K562 (cell line): ENCODE results near the gene MCIDAS. TPM values are rescaled to one million over a fixed set of nuclear protein-coding genes. Genes with fewer than 3 reads are reported as not detected.

ENCODE experiments used
- ATAC-seq: fragments of 200-7000 bp; cut with Tn5 transposase; 3 replicates; pipeline ENCODE4 v1.9.1; 2020; ENCODE audit warnings: moderate library complexity
- BruUV-seq: library from RNA; stranded (reverse); fragments of 400-500 nt; replicated peaks from 2 replicates; lab custom pipeline; 2021; lab: Mats Ljungman, UMichigan
- CTCF ChIA-PET: fragments of 300-600 bp; formaldehyde crosslinking; extraction: SDS; loops from one replicate; lab custom pipeline; 2021; ENCODE audit warnings: low intra/inter-chr PET ratio; lab: Yijun Ruan, JAX
- POLR2A ChIA-PET: fragments of 300-600, 350-650 bp; sonication (Branson Sonifier 250); formaldehyde crosslinking; extraction: SDS; loops from one replicate; lab custom pipeline; 2021; ENCODE audit warnings: antibody characterized with exemption, inconsistent platforms; lab: Yijun Ruan, JAX
- DNase-seq, 4 experiments: peaks; one replicate each; pipeline versions ENCODE4 v3.0.0 to v3.0.0-alpha.2; 2011 to 2018; ENCODE audit warnings: low spot score in 3 of 4, mixed read lengths in 3 of 4; ENCODE audit errors: extremely low read depth in 1 of 4
- FAIRE-seq: peaks from 2 replicates; lab custom pipeline; 2011; peaks lifted over from hg19 to GRCh38; lab: Jason Lieb, UNC
- H2AFZ ChIP-seq: 2 replicates; pipeline ENCODE4 v1.6.0; 2011; ENCODE audit warnings: low read depth, low read length, control low read depth, inconsistent platforms
- H3K27ac ChIP-seq: fragments of 200-600 bp; 3 replicates; pipeline ENCODE4 v1.8.0; 2011; ENCODE audit warnings: low read depth, mild to moderate bottlenecking, control low read depth, inconsistent platforms, low read length, moderate library complexity, mixed read lengths; ENCODE audit errors: extremely low read depth
- H3K27me3 ChIP-seq, 2 experiments: fragments of 300-600 bp in 1 of 2; 2 replicates in 1 of 2; 3 replicates in 1 of 2; pipeline versions ENCODE4 v1.6.0 to v1.8.0; 2011; ENCODE audit warnings: inconsistent platforms in 2 of 2, low read length in 2 of 2, mild to moderate bottlenecking in 1 of 2, mixed read lengths in 1 of 2, moderate library complexity in 1 of 2; ENCODE audit not compliant: control insufficient read depth in 2 of 2, insufficient read depth in 2 of 2
- H3K36me3 ChIP-seq: fragments of 300-600 bp; 3 replicates; pipeline ENCODE4 v1.8.0; 2011; ENCODE audit warnings: mild to moderate bottlenecking, low read length, inconsistent platforms; ENCODE audit not compliant: control insufficient read depth, insufficient read depth
- H3K4me1 ChIP-seq, 2 experiments: fragments of 200-600 bp in 1 of 2; replicated peaks in 1 of 2; 2 replicates in 1 of 2; 3 replicates in 1 of 2; pipeline versions ENCODE4 v1.5.1 to v1.8.0; 2011; ENCODE audit warnings: inconsistent platforms in 2 of 2, low read length in 2 of 2, mild to moderate bottlenecking in 1 of 2, mixed read lengths in 1 of 2, moderate library complexity in 1 of 2; ENCODE audit not compliant: control insufficient read depth in 2 of 2, insufficient read depth in 2 of 2
- H3K4me2 ChIP-seq: 2 replicates; pipeline ENCODE4 v1.6.1; 2011; ENCODE audit warnings: low read length, control low read depth, inconsistent platforms, mixed read lengths; ENCODE audit not compliant: insufficient read depth
- H3K4me3 ChIP-seq: fragments of 200-600 bp; sonication (generic), shearing (Covaris generic); 2 replicates; pipeline ENCODE4 v1.5.1; 2016; ENCODE audit warnings: control low read depth, inconsistent platforms
- H3K79me2 ChIP-seq: fragments of 200-600 bp; 3 replicates; pipeline ENCODE4 v1.8.0; 2011; ENCODE audit warnings: low read length, inconsistent platforms; ENCODE audit not compliant: control insufficient read depth, insufficient read depth
- H3K9ac ChIP-seq, 2 experiments: 2 replicates each; pipeline versions ENCODE4 v1.6.0 to v1.6.1; 2011; ENCODE audit warnings: low read depth in 2 of 2, low read length in 2 of 2, control low read depth in 1 of 2, inconsistent platforms in 1 of 2, mild to moderate bottlenecking in 1 of 2, mixed read lengths in 1 of 2; ENCODE audit not compliant: insufficient read depth in 1 of 2
- H3K9me1 ChIP-seq: one replicate; pipeline ENCODE4 v1.6.0; 2011; ENCODE audit warnings: inconsistent platforms, mild to moderate bottlenecking, low read length, moderate library complexity; ENCODE audit not compliant: control insufficient read depth, insufficient read depth
- H3K9me3 ChIP-seq: replicated peaks from 2 replicates; pipeline ENCODE4 v1.5.1; 2011; ENCODE audit warnings: low read depth, low read length, inconsistent platforms; ENCODE audit not compliant: control insufficient read depth, insufficient read depth
- H4K20me1 ChIP-seq: replicated peaks from 2 replicates; pipeline ENCODE4 v1.6.1; 2011; ENCODE audit warnings: low read length, inconsistent platforms, mixed read lengths; ENCODE audit not compliant: control insufficient read depth, insufficient read depth
- CCAR2 ChIP-seq: fragments of 200-400 bp; formaldehyde crosslinking; IDR thresholded peaks from 2 replicates; pipeline ENCODE4 v1.6.1; 2017; ENCODE audit warnings: mild to moderate bottlenecking, low read depth, low read length
- CHD2 ChIP-seq: IDR thresholded peaks from 2 replicates; pipeline ENCODE4 v1.6.1; 2011; ENCODE audit warnings: low read depth, low read length
- HMGXB4 ChIP-seq: sonication (generic); formaldehyde crosslinking; IDR thresholded peaks from 2 replicates; pipeline ENCODE4 v1.8.1; 2023; ENCODE audit warnings: mild to moderate bottlenecking, missing genetic modification reagents
- IFI16 ChIP-seq: fragments of 250-450 bp; sonication (Bioruptor Pico); IDR thresholded peaks from 2 replicates; pipeline ENCODE4 v2.1.2; 2022; ENCODE audit warnings: mild to moderate bottlenecking, inconsistent platforms
- KDM5B ChIP-seq: fragments of 200-600 bp; sonication (generic); IDR thresholded peaks from 2 replicates; pipeline ENCODE4 v1.6.1; 2012; ENCODE audit warnings: low read depth, mild to moderate bottlenecking, moderate library complexity, low read length, control low read depth, inconsistent platforms; ENCODE audit not compliant: insufficient replicate concordance
- KLF16 ChIP-seq: IDR thresholded peaks from 2 replicates; pipeline ENCODE4 v1.6.1; 2016; ENCODE audit warnings: antibody characterized with exemption
- MBD2 ChIP-seq: sonication (generic); IDR thresholded peaks from 2 replicates; pipeline ENCODE4 v1.6.1; 2016; ENCODE audit warnings: low read depth, borderline replicate concordance
- PHF8 ChIP-seq: fragments of 200-600 bp; sonication (generic); IDR thresholded peaks from 2 replicates; pipeline ENCODE4 v1.6.1; 2012; ENCODE audit warnings: mixed run types, mild to moderate bottlenecking, inconsistent platforms, low read length, moderate library complexity, borderline replicate concordance
- POLR2AphosphoS5 ChIP-seq: IDR thresholded peaks from 2 replicates; pipeline ENCODE4 v1.6.1; 2011; ENCODE audit warnings: mild to moderate bottlenecking, low read depth, low read length, moderate library complexity; ENCODE audit not compliant: control insufficient read depth, insufficient read depth
- RAD51 ChIP-seq: fragments of 450-650 bp; IDR thresholded peaks from 2 replicates; pipeline ENCODE4 v1.7.1; 2016; ENCODE audit warnings: low read depth, mild to moderate bottlenecking, borderline replicate concordance
- RFX7 ChIP-seq: fragments of 250-450 bp; sonication (Bioruptor Pico); IDR thresholded peaks from 2 replicates; pipeline ENCODE4 v1.5.1; 2021; ENCODE audit warnings: mild to moderate bottlenecking
- SLC30A9 ChIP-seq: fragments of 250-450 bp; sonication (Bioruptor Pico); IDR thresholded peaks from 2 replicates; pipeline ENCODE4 v1.8.0; 2022; ENCODE audit warnings: mild to moderate bottlenecking, moderate library complexity
- SMAD4 ChIP-seq: fragments of 250-450 bp; sonication (Bioruptor Pico); conservative IDR thresholded peaks from 2 replicates; pipeline ENCODE4 v1.8.0; 2021; ENCODE audit warnings: inconsistent platforms, mild to moderate bottlenecking, moderate library complexity
- ZBED1 ChIP-seq: IDR thresholded peaks from 2 replicates; pipeline ENCODE4 v1.6.1; 2014
- ZNF57 ChIP-seq: fragments of 450-650 bp; formaldehyde crosslinking; IDR thresholded peaks from 2 replicates; pipeline ENCODE4 v1.4.0; 2020; ENCODE audit warnings: mild to moderate bottlenecking, moderate library complexity
- ZNF586 ChIP-seq: fragments of 450-650 bp; formaldehyde crosslinking; conservative IDR thresholded peaks from 2 replicates; pipeline ENCODE4 v1.4.0; 2020; ENCODE audit warnings: mild to moderate bottlenecking, moderate library complexity
- ZNF699 ChIP-seq: fragments of 250-450 bp; sonication (Bioruptor Pico); IDR thresholded peaks from 2 replicates; pipeline ENCODE4 v1.8.0; 2021; ENCODE audit warnings: mild to moderate bottlenecking, moderate library complexity; ENCODE audit not compliant: insufficient replicate concordance
- WGBS: fragments of 100-300 bp; shearing (Covaris generic); methylation state at CpG from one replicate; pipeline ENCODE4 v1.1.6; 2016; ENCODE audit warnings: low coverage, mixed read lengths; ENCODE audit not compliant: insufficient coverage; ENCODE audit errors: missing lambda C conversion rate; 5-methylcytosine and 5-hydroxymethylcytosine counted together
- in situ Hi-C: fragments of 300-500 bp; cut with MboI; formaldehyde crosslinking; loops from 4 replicates; pipeline ENCODE4 v1.15.0; 2018; ENCODE audit warnings: inconsistent platforms, mixed read lengths
- intact Hi-C: fragments of 100-400 bp; cut with micrococcal nuclease; formaldehyde crosslinking; loops from 2 replicates; pipeline ENCODE4 v1.14.2; 2022
- polyA plus RNA-seq, 8 experiments: library from polyadenylated mRNA; depleted of rRNA in 4 of 8; stranded (reverse) in 5 of 8; unstranded in 3 of 8; fragments of >200 nt; fragmentation: Nextera tagmentation in 2 of 8; fragmentation: Illumina TruSeq in 1 of 8; extraction: Ambion mirVana in 2 of 8; extraction: Trizol in 1 of 8; gene quantifications; 2 replicates each; pipeline versions ENCODE4 v1.2.1 to v1.2.3, GENCODE V29; 2011 to 2014; ENCODE audit warnings: inconsistent platforms in 1 of 8, missing spikeins in 1 of 8
- total RNA-seq, 7 experiments: library from RNA; depleted of rRNA in 6 of 7; stranded (reverse); fragments of >200 nt in 6 of 7; fragmentation: Illumina TruSeq in 2 of 7; extraction: Trizol in 2 of 7; gene quantifications; 2 replicates each; pipeline versions ENCODE4 v1.2.1 to v1.2.3, GENCODE V29; 2011 to 2021; ENCODE audit warnings: low replicate concordance in 1 of 7
- TF ChIP-seq, protein P1 (sequence below), 2 experiments: fragments of 450-650 bp; IDR thresholded peaks; 2 replicates each; pipeline ENCODE4 v1.6.1; 2016

MCIDAS gene
- total and polyA plus RNA-seq, 9 of the 15 experiments (the other 6 are each of a cell fraction or from before 2014, with no cell fraction given): 0.07 to 1.5 (median 0.69) TPM

GRCh38 chr5:55180016-55180415 is 47.1 kb downstream of the MCIDAS start:
- WGBS: 6% methylated on average over 1 of the region's 1 CpG
- Histone ChIP-seq H2AFZ (no peak overlapping the region), H3K4me1 (peaks cover 6 to 15% of the 10 kb centered on the region in 2 experiments)
- DNase-seq (no peak), ATAC-seq (no peak)
- in situ Hi-C loops: no loop called here
- TF ChIP-seq ZNF57 (CRISPR knock-in tag): no peak
- no peak for TF ChIP-seq SMAD4 (CRISPR knock-in tag)
- TF ChIP-seq CHD2: no peak
- no peak for TF ChIP-seq SLC30A9 (CRISPR knock-in tag)
- TF ChIP-seq KLF16: no peak
- no peak for TF ChIP-seq CCAR2
- TF ChIP-seq ZNF699 (CRISPR knock-in tag): no peak
- no peak for TF ChIP-seq ZNF586 (CRISPR knock-in tag)
- no peak for TF ChIP-seq RFX7 (CRISPR knock-in tag)
- no peak for TF ChIP-seq PHF8
- no peak for TF ChIP-seq RAD51
- TF ChIP-seq POLR2AphosphoS5: no peak
- TF ChIP-seq ZBED1: no peak
- TF ChIP-seq MBD2: no peak
- TF ChIP-seq HMGXB4 (CRISPR knock-in tag): no peak
- TF ChIP-seq KDM5B: no peak
- TF ChIP-seq, protein P1, sequence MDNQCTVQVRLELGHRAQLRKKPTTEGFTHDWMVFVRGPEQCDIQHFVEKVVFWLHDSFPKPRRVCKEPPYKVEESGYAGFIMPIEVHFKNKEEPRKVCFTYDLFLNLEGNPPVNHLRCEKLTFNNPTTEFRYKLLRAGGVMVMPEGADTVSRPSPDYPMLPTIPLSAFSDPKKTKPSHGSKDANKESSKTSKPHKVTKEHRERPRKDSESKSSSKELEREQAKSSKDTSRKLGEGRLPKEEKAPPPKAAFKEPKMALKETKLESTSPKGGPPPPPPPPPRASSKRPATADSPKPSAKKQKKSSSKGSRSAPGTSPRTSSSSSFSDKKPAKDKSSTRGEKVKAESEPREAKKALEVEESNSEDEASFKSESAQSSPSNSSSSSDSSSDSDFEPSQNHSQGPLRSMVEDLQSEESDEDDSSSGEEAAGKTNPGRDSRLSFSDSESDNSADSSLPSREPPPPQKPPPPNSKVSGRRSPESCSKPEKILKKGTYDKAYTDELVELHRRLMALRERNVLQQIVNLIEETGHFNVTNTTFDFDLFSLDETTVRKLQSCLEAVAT (IDR thresholded peaks at IDR 0.05): no peak
- TF ChIP-seq IFI16 (CRISPR knock-in tag): no peak
- TF ChIP-seq, all 486 proteins: peak for 0
- no TSS peak for BruUV-seq
- CTCF ChIA-PET: no interaction called here
- Histone ChIP-seq H3K79me2 (no peaks in the 10 kb centered on the region), H3K9me1 (no peaks in the 10 kb centered on the region), H4K20me1 (no peaks in the 10 kb centered on the region), H3K4me3 (no peak overlapping the region), H3K4me2 (no peak overlapping the region), H3K36me3 (no peaks in the 10 kb centered on the region), H3K9me3 (no peaks in the 10 kb centered on the region), H3K9ac (no peak overlapping the region), H3K27me3 (no peaks in the 10 kb centered on the region), H3K27ac (no peak overlapping the region)
- FAIRE-seq: no peak
- intact Hi-C loops: no loop called here
- POLR2A ChIA-PET: no interaction called here
